Measurements from ENCODE around the gene EFR3B.

GRCh38 chr2:25077789-25078169 lies 35.9 kb downstream of the EFR3B start:
- TF ChIP-seq EZH2phosphoT487 (IDR thresholded peaks at IDR 0.05) (no peak), CTCF (IDR thresholded peaks at IDR 0.05) (no peak), EZH2 (IDR thresholded peaks at IDR 0.05) (no peak)

Measured in neural progenitor cell (in vitro differentiated cells).